ENCODE results near the gene TRPM7.

Gene TRPM7

GRCh38 chr15:50546566-50546965 is 140.0 kb downstream of the TRPM7 start, which contains the start of gene USP50:
USP50 (minus strand) TSS chr15:50546666; CDS start chr15:50546525, 141 bp downstream.
- TF ChIP-seq CTCF (IDR thresholded peaks at IDR 0.05; ENCODE audit: control insufficient read depth, insufficient read depth, low read depth, low read length, missing control alignments): no peak
- DNase-seq (ENCODE audit: low read depth): no peak
- no peak within 1 kb of the TSS for H3K4me3 ChIP-seq (ENCODE audit: control insufficient read depth, low read depth, low read length)

GRCh38 chr15:50544368-50544767 is 142.2 kb downstream of the TRPM7 start:
- TF ChIP-seq CTCF (IDR thresholded peaks at IDR 0.05; ENCODE audit: control insufficient read depth, insufficient read depth, low read depth, low read length, missing control alignments): no peak
- no peak overlapping the region for H3K4me3 ChIP-seq (ENCODE audit: control insufficient read depth, low read depth, low read length)
- no peak for DNase-seq (ENCODE audit: low read depth)

GRCh38 chr15:50543556-50543955 is 143.0 kb downstream of the TRPM7 start:
- TF ChIP-seq CTCF (IDR thresholded peaks at IDR 0.05; ENCODE audit: control insufficient read depth, insufficient read depth, low read depth, low read length, missing control alignments): no peak
- DNase-seq (ENCODE audit: low read depth): no peak
- no peak overlapping the region for H3K4me3 ChIP-seq (ENCODE audit: control insufficient read depth, low read depth, low read length)

DNA sequence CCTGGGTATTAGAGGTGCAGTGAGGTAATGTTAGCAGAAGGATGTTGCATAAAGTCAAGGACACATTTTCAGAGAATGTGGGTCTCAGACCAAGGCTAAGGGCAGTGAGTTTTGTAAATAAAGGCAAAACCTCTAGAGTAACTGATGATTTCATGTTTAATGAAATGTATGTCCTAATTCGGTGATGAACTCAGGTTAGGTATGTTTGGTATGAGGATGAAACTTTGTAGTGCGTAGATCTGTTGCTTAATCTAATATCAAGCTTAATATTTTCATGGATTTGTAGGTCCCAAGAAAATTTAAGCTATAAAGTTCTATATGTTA is 143.7 kb downstream of the TRPM7 start:
- no peak overlapping the region for H3K4me3 ChIP-seq (ENCODE audit: control insufficient read depth, low read depth, low read length)
- TF ChIP-seq CTCF (IDR thresholded peaks at IDR 0.05; ENCODE audit: control insufficient read depth, insufficient read depth, low read depth, low read length, missing control alignments): no peak
- no peak for DNase-seq (ENCODE audit: low read depth)

GRCh38 chr15:50531766-50532165 is 154.8 kb downstream of the TRPM7 start:
- TF ChIP-seq CTCF (IDR thresholded peaks at IDR 0.05; ENCODE audit: control insufficient read depth, insufficient read depth, low read depth, low read length, missing control alignments): no peak
- DNase-seq (ENCODE audit: low read depth): no peak
- no peak overlapping the region for H3K4me3 ChIP-seq (ENCODE audit: control insufficient read depth, low read depth, low read length)

GRCh38 chr15:50531163-50531562 is 155.4 kb downstream of the TRPM7 start:
- no peak for DNase-seq (ENCODE audit: low read depth)
- no peak for TF ChIP-seq CTCF (IDR thresholded peaks at IDR 0.05; ENCODE audit: control insufficient read depth, insufficient read depth, low read depth, low read length, missing control alignments)
- H3K4me3 ChIP-seq (ENCODE audit: control insufficient read depth, low read depth, low read length): no peak overlapping the region

GRCh38 chr15:50523851-50524251 is 162.7 kb downstream of the TRPM7 start:
- no peak for DNase-seq (ENCODE audit: low read depth)
- H3K4me3 ChIP-seq (ENCODE audit: control insufficient read depth, low read depth, low read length): no peak overlapping the region
- TF ChIP-seq CTCF (IDR thresholded peaks at IDR 0.05; ENCODE audit: control insufficient read depth, insufficient read depth, low read depth, low read length, missing control alignments): no peak

Measured in AG09309 (cell line).